Measurements from ENCODE around the gene AGAP5. TPM values are rescaled to one million over a fixed set of nuclear protein-coding genes. Genes with fewer than 3 reads are reported as not detected.

The AGAP5 gene
- total RNA-seq, 4 donors from 2014 or later: 3.0 to 11.2 (median 5.2) TPM

GRCh38 chr10:73734796-73735305 is 36.9 kb upstream of the AGAP5 start:
- H3K4me3 ChIP-seq (ENCODE audit: low read depth, poor library complexity, severe bottlenecking): no peak overlapping the region
- 69 to 74% methylated on average over 5 of the region's 5 CpGs for WGBS, 2 donors
- TF ChIP-seq CTCF (IDR thresholded peaks at IDR 0.05): no peak
- TF ChIP-seq POLR2A (IDR thresholded peaks at IDR 0.05): no peak
- DNase-seq (ENCODE audit: low spot score in 2 of 2): no peak
- intact Hi-C loops (cut with DNase I; ENCODE audit: low total_unique reads): no loop called here

GRCh38 chr10:73734028-73734720 is 36.3 kb upstream of the AGAP5 start:
- intact Hi-C loops (cut with DNase I; ENCODE audit: low total_unique reads): no loop called here
- DNase-seq (ENCODE audit: low spot score in 2 of 2): no peak
- H3K4me3 ChIP-seq (ENCODE audit: low read depth, poor library complexity, severe bottlenecking): no peak overlapping the region
- no peak for TF ChIP-seq POLR2A (IDR thresholded peaks at IDR 0.05)
- no peak for TF ChIP-seq CTCF (IDR thresholded peaks at IDR 0.05)
- 83 to 86% methylated on average over 13 to 15 of the region's 16 CpGs for WGBS, 2 donors

GRCh38 chr10:73732931-73733623 is 35.2 kb upstream of the AGAP5 start:
- H3K4me3 ChIP-seq (ENCODE audit: low read depth, poor library complexity, severe bottlenecking): no peak overlapping the region
- intact Hi-C loops (cut with DNase I; ENCODE audit: low total_unique reads): no loop called here
- DNase-seq (ENCODE audit: low spot score in 2 of 2): no peak
- TF ChIP-seq CTCF (IDR thresholded peaks at IDR 0.05) (no peak), POLR2A (IDR thresholded peaks at IDR 0.05) (no peak)
- WGBS, 2 donors: 88% methylated on average over 45 to 59 of the region's 84 CpGs

- 96% methylated on average over 13 to 20 of the region's 20 CpGs for WGBS, 2 donors
- no peak for TF ChIP-seq CTCF (IDR thresholded peaks at IDR 0.05)
- TF ChIP-seq POLR2A (IDR thresholded peaks at IDR 0.05): no peak
- H3K4me3 ChIP-seq (ENCODE audit: low read depth, poor library complexity, severe bottlenecking): no peak overlapping the region
- intact Hi-C loops (cut with DNase I; ENCODE audit: low total_unique reads): no loop called here
- DNase-seq (ENCODE audit: low spot score in 2 of 2): no peak
Observed at GRCh38 chr10:73732426-73732825, 34.5 kb upstream of the AGAP5 start.

- TF ChIP-seq POLR2A (IDR thresholded peaks at IDR 0.05) (no peak), CTCF (IDR thresholded peaks at IDR 0.05) (no peak)
- WGBS, 2 donors: 87 to 91% methylated on average over 33 to 38 of the region's 42 CpGs
- intact Hi-C loops (cut with DNase I; ENCODE audit: low total_unique reads): no loop called here
- DNase-seq (ENCODE audit: low spot score in 2 of 2): no peak
- H3K4me3 ChIP-seq (ENCODE audit: low read depth, poor library complexity, severe bottlenecking): no peak overlapping the region
Observed at GRCh38 chr10:73731588-73732375, 33.9 kb upstream of the AGAP5 start.
